ENCODE data around the gene THADA.
"Not testable (repeated sequence)": the region's sequence is repeated elsewhere in the genome, so short reads cannot be mapped to it uniquely, and the experiment has no call there.

THADA gene

DNA sequence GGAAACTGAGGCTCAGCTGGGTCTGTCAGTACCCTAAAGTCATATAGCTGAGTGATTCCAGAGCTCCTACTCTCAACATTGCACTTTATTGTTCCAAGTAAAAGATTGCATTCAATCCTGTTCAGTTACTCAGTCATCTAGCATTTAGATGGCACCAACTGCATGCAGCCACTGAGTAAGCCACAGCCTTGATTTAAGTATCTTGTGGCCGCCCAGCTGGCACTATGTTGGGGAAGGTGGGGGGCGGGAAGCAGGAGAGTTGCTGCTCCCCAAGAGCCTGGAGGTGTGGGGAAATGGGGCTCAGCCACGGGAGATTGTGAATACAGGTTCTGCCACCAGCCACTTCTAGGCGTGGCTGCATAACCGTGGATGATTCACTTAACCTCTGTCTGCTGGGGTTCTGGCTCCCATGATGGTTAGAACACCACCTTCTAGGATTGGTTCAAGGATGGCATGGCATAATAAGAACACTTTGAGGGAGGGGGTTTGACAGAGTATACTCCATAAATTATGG lies 386.6 kb downstream of the THADA start:
- DNase-seq (ENCODE audit: low read depth) = no peak

- DNase-seq (ENCODE audit: low read depth) = no peak
Measured at GRCh38 chr2:43207553-43208300, 388.1 kb downstream of the THADA start.

- DNase-seq (ENCODE audit: low read depth) = no peak
Measured at GRCh38 chr2:43206602-43207001, 389.2 kb downstream of the THADA start.

- DNase-seq (ENCODE audit: low read depth) = no peak
Measured at GRCh38 chr2:43203373-43203772, 392.5 kb downstream of the THADA start.

- DNase-seq (ENCODE audit: low read depth) = no peak
Measured at GRCh38 chr2:43202289-43202688, 393.5 kb downstream of the THADA start.

GRCh38 chr2:43201497-43201896 lies 394.3 kb downstream of the THADA start:
- no peak for DNase-seq (ENCODE audit: low read depth)

DNA sequence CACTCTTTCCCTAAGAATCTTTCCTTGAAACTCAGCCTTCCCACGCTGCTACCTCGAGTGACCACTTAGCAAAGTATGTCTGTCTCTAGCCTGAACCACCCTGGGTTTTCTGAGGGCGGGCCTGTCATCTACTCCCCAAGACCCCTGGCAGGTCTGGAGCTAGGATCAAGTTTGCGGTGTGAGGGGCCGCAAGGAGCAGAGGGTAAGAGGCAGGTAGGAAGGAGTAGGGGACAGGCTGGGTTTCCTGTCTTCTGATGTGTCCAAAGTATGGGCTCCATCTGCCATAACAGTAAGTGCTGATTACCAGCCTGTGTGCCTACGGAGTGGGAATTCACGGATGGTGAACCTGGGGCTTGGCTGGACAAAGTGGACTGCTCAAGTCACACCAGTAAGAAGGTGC lies 394.8 kb downstream of the THADA start:
- DNase-seq (ENCODE audit: low read depth) = no peak

DNA sequence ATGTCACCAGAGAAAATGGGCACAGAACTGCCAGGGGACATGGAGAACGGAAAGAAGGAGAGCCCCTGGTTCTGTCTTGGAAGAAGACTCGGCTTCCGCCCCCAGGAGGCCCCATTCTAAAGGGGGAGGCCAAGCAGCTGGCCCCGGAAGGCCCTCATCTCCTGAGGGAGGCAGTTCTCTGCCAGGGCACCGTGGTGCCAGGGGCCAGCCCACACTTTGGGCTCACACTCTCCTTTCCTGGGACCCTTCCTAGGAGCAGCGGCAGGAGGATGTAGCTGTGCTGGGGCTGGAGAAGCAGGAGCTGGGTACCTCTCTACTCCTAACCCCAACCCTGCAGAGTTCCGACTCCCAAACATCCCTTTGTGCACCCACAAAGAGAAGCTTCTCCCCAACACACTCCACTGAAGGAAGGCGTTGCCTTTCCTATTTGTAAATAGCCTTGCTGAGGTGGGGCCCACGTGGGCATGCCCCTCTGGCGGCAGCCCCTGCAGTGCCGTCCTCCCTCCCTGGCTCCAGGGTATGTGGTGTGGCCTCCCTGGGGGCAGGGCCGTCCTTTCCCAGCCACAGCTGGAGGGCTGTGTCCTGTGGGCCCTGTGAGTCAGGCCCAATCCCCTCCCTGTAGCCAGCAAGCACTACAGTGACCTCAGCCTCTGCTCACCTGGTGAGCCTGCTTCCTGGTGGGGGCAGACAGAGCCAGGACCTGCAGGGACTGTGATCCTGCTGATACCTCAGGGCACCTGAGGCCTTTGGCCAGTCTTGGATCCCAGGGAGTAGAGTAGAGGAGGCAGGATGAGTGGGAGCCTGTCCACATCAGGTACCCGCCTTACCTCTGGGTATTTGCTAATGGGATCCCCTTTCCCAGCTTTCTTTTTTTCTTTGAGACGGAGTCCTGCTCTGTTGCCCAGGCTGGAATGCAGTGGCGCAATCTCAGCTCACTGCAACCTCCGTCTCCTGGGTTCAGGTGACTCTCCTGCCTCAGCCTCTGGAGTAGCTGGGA lies 396.0 kb downstream of the THADA start:
- no peak for DNase-seq (ENCODE audit: low read depth)

- no peak for DNase-seq (ENCODE audit: low read depth)
Measured at GRCh38 chr2:43198263-43198662, 397.6 kb downstream of the THADA start.

DNA sequence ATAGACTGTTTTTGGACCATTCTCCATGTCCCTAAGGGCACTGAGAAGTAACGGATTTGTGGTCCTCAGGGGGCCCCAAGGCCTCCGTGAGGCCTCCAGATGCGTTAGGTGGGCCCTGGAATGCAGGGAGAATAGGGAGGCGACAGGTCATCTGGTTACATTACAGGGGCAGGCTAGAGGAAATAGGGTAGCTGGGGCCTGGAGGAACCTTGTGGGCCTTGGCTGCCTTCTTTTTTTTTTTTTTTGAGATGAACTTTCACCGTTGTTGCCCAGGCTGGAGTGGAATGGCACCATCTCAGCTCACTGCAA lies 398.3 kb downstream of the THADA start:
- no peak for DNase-seq (ENCODE audit: low read depth)

- DNase-seq (ENCODE audit: low read depth) = no peak
Measured at GRCh38 chr2:43196768-43197587, 398.9 kb downstream of the THADA start.

DNA sequence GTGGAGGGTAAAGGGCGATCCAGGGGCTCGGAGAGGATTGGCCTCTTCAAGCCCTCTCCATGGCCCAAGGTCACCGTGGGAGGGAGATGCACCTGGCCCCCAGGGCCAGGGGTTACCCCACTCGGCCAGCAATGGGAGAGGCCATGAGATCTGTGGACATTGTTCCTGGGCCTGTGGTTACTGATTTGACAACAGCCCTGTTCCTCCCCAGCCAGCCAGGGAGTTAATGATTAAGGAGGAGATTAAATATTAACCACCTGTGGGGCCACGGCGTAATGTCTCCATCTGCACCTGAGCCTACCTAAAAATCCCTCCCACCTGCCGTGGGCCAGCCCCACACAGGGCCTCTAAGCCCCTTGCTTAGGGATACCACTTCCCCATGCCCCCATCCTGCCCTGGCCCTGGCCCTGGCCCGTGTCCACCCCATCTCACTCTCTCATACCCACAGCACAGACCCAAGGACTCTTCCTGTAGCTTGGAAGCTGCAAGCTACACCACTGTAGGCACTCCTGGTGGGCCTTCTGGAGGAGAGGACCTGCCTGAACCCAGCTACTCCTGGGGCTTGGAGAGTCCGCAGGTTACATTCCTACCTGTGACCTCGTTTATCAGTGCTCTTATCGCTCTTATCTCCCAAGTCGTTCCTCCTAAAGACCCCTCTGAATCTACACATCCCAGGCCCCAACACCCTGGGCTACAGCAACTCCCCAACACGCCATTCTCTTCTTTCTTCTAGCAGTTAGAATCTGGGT lies 401.5 kb downstream of the THADA start:
- no peak for DNase-seq (ENCODE audit: low read depth)

- DNase-seq (ENCODE audit: low read depth) = no peak
Measured at GRCh38 chr2:43193652-43194120, 402.2 kb downstream of the THADA start.

- no peak for DNase-seq (ENCODE audit: low read depth)
Measured at GRCh38 chr2:43192744-43193651, 402.8 kb downstream of the THADA start.

DNA sequence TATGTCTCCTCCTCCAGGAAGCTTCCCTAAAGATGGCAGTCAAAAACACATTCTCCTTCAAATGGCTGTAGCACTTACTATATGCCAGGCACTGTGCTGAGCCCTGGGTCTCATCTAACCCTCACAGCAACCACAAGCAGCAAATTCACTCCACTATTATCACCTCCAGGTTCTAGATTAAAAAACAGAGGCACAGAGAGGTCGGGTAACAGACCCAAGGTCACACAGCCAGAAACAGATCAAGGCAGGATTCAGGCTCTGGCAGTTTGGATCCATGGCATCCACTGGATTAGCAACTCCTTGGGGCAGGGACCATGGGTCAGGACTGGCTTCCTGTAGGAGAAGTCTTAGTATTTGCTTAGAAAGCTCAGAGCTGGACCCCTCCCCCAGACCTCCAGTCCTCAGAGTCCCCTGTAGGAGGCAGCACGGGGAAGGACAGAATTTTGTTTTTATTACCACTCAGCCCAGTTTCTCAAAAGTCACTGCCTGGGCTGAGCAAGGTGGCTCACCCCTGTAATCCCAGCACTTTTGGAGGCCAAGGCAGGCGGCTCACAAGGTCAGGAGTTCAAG lies 403.8 kb downstream of the THADA start:
- no peak for DNase-seq (ENCODE audit: low read depth)

DNA sequence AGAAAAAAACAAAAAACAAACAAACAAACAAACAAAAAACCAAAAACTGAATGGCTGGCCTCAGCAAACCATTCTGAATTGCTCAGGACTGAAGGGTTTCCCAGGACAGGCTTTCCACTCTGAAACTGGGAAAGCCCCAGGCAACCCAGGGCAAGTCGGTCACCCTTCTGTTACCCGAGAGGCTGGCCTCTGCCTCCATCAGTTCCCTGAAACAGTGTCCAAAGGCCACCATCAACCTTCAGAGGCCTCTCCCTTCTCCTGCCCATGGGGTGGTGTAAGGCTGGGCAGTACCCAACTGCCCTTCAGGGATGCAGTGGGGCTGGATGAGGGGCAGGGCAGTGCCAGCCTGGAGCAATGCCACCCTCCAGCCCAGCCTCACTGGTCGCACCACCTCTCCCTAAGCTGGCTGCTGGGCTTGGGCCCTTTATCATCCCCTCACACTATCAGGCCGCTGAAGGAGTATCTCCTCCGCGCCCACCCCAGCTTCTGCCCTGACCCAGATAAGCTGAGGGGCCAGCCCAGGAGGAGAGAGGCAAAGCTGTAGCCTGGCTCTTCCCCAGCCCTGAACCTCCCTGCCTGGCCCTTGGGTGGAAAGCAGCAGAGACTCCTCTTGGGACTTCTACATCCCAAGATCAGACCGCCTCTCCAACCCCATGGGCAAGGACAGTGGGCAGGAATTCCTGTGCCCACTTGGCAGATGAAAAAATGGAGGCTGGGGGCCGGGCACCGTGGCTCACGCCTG lies 405.4 kb downstream of the THADA start:
- DNase-seq (ENCODE audit: low read depth) = no peak

DNA sequence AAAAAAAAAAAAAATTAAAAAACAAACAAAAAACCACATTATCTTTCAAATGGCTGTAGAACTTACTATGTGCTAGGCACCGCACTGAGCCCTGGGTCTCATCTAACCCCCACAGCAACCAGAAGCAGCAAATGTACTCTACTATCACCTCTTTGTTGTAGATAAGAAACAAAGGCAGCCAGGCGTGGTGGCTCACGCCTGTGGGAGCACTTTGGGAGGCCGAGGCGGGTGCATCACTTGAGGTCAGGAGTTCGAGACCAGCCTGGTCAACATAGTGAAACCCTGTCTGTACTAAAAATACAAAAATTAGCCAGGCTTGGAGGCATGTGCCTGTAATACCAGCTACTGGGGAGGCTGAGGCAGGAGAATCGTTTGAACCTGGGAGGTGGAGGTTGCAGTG lies 406.0 kb downstream of the THADA start:
- not testable (repeated sequence) for DNase-seq (ENCODE audit: low read depth)

DNA sequence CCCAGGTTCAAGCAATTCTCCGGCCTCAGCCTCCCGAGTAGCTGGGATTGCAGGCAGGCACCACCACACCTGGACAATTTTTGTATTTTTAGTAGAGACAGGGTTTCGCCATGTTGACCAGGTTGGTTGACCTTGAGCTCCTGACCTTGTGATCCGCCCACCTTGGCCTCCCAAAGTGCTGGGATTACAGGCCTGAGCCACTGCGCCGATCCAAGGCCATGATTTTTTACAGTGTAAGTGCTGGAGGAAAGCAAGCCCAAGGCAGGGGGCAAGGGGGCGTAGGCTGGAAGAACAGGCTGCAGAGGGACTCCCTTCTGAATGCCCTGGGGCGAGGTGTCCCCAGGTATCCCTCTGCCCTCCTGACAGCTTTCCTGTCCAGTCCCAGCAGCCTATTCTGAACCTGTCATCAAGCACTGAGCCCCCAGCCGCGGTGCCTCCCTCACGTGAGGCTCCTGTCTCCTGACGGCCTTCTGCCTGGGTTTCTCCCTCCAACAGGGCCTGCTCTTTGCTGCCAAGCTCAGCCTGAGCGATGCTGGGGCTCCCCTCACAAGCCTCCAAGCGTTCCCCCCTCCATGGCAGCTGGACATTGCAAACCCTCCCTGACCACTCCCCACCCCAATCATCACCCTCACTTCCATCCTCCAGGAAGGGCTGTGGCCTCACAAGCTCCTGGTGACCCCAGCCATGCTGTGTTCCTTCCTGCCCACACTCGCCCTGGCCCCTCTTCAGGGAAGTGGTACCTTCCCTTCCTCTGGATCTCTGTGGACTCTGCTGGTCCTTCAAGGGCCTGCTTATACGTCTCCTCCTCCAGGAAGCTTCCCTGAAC lies 407.1 kb downstream of the THADA start:
- DNase-seq (ENCODE audit: low read depth) = no peak

Data from T-helper 22 cell (primary cell).